PC-9 (cell line): Measurements from ENCODE around the gene HNRNPAB. TPM values are rescaled to one million over a fixed set of nuclear protein-coding genes. Genes with fewer than 3 reads are reported as not detected.
A peak's percentile ranks its signal among the peaks of the same experiment; 100 is the strongest.

ENCODE experiments used
- BruUV-seq: library from RNA; stranded (reverse); fragments of 400-500 nt; replicated peaks from 2 replicates; lab custom pipeline; 2021; lab: Mats Ljungman, UMichigan
- CTCF ChIA-PET: fragments of 300-600 bp; sonication (Branson Sonifier 250); formaldehyde crosslinking; loops from one replicate; lab custom pipeline; 2022; ENCODE audit warnings: antibody characterized with exemption; lab: Charles Lee
- POLR2A ChIA-PET: fragments of 300-600 bp; sonication (Branson Sonifier 250); formaldehyde crosslinking; loops from one replicate; lab custom pipeline; 2022; ENCODE audit warnings: antibody characterized with exemption; ENCODE audit not compliant: unreplicated experiment; lab: Charles Lee
- DNase-seq, 2 experiments: peaks; one replicate each; pipeline versions ENCODE4 v3.0.0 to v3.0.0-alpha.2; 2015 to 2022; ENCODE audit warnings: mixed read lengths in 1 of 2
- H2AFZ ChIP-seq: fragments of 200-600 bp; sonication (generic); 2 replicates; pipeline ENCODE4 v1.8.1; 2017; ENCODE audit warnings: antibody characterized with exemption
- H3F3A ChIP-seq: fragments of 200-600 bp; sonication (generic); 2 replicates; pipeline ENCODE4 v1.8.1; 2017; ENCODE audit warnings: antibody characterized with exemption, mild to moderate bottlenecking, low read depth; ENCODE audit not compliant: insufficient read depth
- H3K27ac ChIP-seq: fragments of 200-600 bp; sonication (generic); 2 replicates; pipeline ENCODE4 v1.6.1; 2016; ENCODE audit warnings: mixed run types
- H3K27me3 ChIP-seq: fragments of 200-600 bp; sonication (generic); 2 replicates; pipeline ENCODE4 v1.6.1; 2016; ENCODE audit warnings: low read depth, mixed run types; ENCODE audit not compliant: insufficient read depth
- H3K36me3 ChIP-seq: fragments of 200-600 bp; sonication (generic); 2 replicates; pipeline ENCODE4 v1.6.1; 2016; ENCODE audit warnings: low read depth, mixed run types
- H3K4me1 ChIP-seq: fragments of 200-600 bp; sonication (generic); replicated peaks from 2 replicates; pipeline ENCODE4 v1.6.1; 2016; ENCODE audit warnings: mixed run types; ENCODE audit not compliant: insufficient read depth
- H3K4me2 ChIP-seq: fragments of 200-600 bp; sonication (generic); 2 replicates; pipeline ENCODE4 v1.6.1; 2017; ENCODE audit warnings: mixed run types
- H3K4me3 ChIP-seq: fragments of 200-600 bp; sonication (generic); 2 replicates; pipeline ENCODE4 v1.6.1; 2016; ENCODE audit warnings: mixed run types
- H3K79me2 ChIP-seq: fragments of 200-600 bp; sonication (generic); 2 replicates; pipeline ENCODE4 v1.6.1; 2017; ENCODE audit warnings: low read depth, mixed run types
- H3K9me2 ChIP-seq: fragments of 200-600 bp; sonication (generic); 2 replicates; pipeline ENCODE4 v1.8.1; 2017; ENCODE audit warnings: mild to moderate bottlenecking; ENCODE audit not compliant: insufficient read depth
- H3K9me3 ChIP-seq: fragments of 200-600 bp; sonication (generic); 2 replicates; pipeline ENCODE4 v1.8.1; 2016; ENCODE audit warnings: low read depth; ENCODE audit not compliant: insufficient read depth
- H4K20me1 ChIP-seq: fragments of 200-600 bp; sonication (generic); 2 replicates; pipeline ENCODE4 v1.8.1; 2017; ENCODE audit not compliant: insufficient read depth
- EZH2 ChIP-seq: fragments of 200-600 bp; sonication (generic); IDR thresholded peaks from 2 replicates; pipeline ENCODE4 v1.8.0; 2017; ENCODE audit warnings: antibody characterized with exemption, low read depth
- intact Hi-C: fragments of 100-400 bp; cut with micrococcal nuclease; formaldehyde crosslinking; loops from one replicate; pipeline ENCODE4 v1.10.0; 2022; ENCODE audit not compliant: unreplicated experiment
- total RNA-seq: library from RNA; stranded (reverse); gene quantifications from 2 replicates; pipeline ENCODE4 v1.2.3, GENCODE V29; 2021
- TF ChIP-seq, protein P1 (sequence below): fragments of 200-600 bp; sonication (generic); conservative IDR thresholded peaks from 2 replicates; pipeline ENCODE4 v1.6.1; 2017; ENCODE audit warnings: mixed run types, antibody characterized with exemption, mild to moderate bottlenecking, moderate library complexity

Gene HNRNPAB
- total RNA-seq, 1 experiment from 2014 or later, result 193 TPM

- no peak for DNase-seq
- Histone ChIP-seq H3K79me2 (peaks cover 35% of the 10 kb centered on the region), H3K4me3 (no peak overlapping the region), H3F3A (peaks cover 21% of the 10 kb centered on the region), H3K9me3 (no peaks in the 10 kb centered on the region), H3K4me1 (peaks cover 15% of the 10 kb centered on the region), H3K27ac (no peak overlapping the region), H3K27me3 (no peaks in the 10 kb centered on the region), H3K9me2 (no peaks in the 10 kb centered on the region), H4K20me1 (peaks cover 22% of the 10 kb centered on the region), H2AFZ (no peak overlapping the region), H3K36me3 (peaks cover 17% of the 10 kb centered on the region; the same call in 1 of the 2 replicates), H3K4me2 (peak overlapping the region; percentile 97; the same call in 1 of the 2 replicates)
- no TSS peak for BruUV-seq
- TF ChIP-seq, protein P1, sequence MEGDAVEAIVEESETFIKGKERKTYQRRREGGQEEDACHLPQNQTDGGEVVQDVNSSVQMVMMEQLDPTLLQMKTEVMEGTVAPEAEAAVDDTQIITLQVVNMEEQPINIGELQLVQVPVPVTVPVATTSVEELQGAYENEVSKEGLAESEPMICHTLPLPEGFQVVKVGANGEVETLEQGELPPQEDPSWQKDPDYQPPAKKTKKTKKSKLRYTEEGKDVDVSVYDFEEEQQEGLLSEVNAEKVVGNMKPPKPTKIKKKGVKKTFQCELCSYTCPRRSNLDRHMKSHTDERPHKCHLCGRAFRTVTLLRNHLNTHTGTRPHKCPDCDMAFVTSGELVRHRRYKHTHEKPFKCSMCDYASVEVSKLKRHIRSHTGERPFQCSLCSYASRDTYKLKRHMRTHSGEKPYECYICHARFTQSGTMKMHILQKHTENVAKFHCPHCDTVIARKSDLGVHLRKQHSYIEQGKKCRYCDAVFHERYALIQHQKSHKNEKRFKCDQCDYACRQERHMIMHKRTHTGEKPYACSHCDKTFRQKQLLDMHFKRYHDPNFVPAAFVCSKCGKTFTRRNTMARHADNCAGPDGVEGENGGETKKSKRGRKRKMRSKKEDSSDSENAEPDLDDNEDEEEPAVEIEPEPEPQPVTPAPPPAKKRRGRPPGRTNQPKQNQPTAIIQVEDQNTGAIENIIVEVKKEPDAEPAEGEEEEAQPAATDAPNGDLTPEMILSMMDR, result no peak
- no peak for TF ChIP-seq EZH2
- CTCF ChIA-PET, result no interaction called here
- intact Hi-C loops, result loop anchor here (10.0 kb wide), 2 partner anchors 395 to 1265 kb away; partner anchors contain the start of gene CLK4
- POLR2A ChIA-PET, result no interaction called here
Measured at GRCh38 chr5:178229861-178230260, 25.5 kb downstream of the HNRNPAB start.

- no peaks in the 10 kb centered on the region for H3K9me2 ChIP-seq
- H3K79me2 ChIP-seq, result peaks cover 35% of the 10 kb centered on the region
- peaks cover 15% of the 10 kb centered on the region for H3K4me1 ChIP-seq
- H3K4me3 ChIP-seq, result peak overlapping the region; percentile 100
- POLR2A ChIA-PET, result interaction anchor here (0.7 kb wide), 1 partner anchor 11 kb away, joined by 6 read pairs; no protein-coding TSS in a partner anchor
- intact Hi-C loops, result loop anchor here (10.0 kb wide), 2 partner anchors 394 to 1264 kb away; partner anchors contain the start of gene CLK4
- no peaks in the 10 kb centered on the region for H3K9me3 ChIP-seq
- no peak for DNase-seq
- peaks cover 17% of the 10 kb centered on the region; the same call in 1 of the 2 replicates for H3K36me3 ChIP-seq
- H3F3A ChIP-seq, result peaks cover 21% of the 10 kb centered on the region
- H3K27me3 ChIP-seq, result no peaks in the 10 kb centered on the region
- peaks cover 22% of the 10 kb centered on the region for H4K20me1 ChIP-seq
- H2AFZ ChIP-seq, result peak overlapping the region; percentile 95; the same call in 1 of the 2 replicates
- no peak for TF ChIP-seq EZH2
- TF ChIP-seq, protein P1, result no peak
- CTCF ChIA-PET, result interaction anchor here (0.6 to 0.7 kb wide), 2 partner anchors 735 to 828 kb away, joined by 3 to 10 read pairs; no protein-coding TSS in a partner anchor
- peak overlapping the region; percentile 42 for H3K27ac ChIP-seq
- peak overlapping the region; percentile 97 for H3K4me2 ChIP-seq
- TSS peak; percentile 32 for BruUV-seq
Measured at GRCh38 chr5:178230879-178231538, 26.7 kb downstream of the HNRNPAB start.

DNA sequence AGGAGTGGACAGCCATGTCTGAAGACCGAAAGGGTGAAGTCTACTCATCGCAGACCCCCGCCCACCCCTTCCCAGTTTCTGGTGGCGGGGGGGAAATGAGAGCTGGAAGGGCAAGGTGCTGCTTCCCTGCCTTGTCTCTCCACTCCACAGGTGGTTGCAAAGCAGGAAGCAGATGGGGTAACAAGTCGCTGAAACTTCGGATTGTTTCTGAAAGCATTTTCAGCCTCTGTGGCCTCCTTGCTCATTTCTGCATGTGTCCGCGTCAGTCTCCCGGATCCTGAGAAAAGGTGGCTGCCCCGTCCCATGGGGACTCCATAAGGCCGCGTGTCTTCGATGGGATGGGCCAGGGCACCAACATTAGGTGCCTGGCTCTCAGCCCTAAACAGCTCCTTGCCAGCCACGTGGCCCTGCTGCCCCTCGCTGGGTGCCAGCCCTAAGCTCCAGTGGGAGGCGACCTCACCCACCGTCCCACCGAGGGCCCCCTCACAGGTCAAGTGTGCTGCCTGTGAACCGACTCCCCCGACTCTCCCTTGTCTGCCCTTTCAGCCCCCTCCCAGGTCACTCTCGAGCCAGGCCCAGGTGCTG lies 27.3 kb downstream of the HNRNPAB start:
- Histone ChIP-seq H3K4me2 (peak overlapping the region; percentile 97), H3K9me2 (no peaks in the 10 kb centered on the region), H3K27me3 (no peaks in the 10 kb centered on the region), H3K27ac (peak overlapping the region; percentile 42), H4K20me1 (peaks cover 22% of the 10 kb centered on the region), H3K9me3 (no peaks in the 10 kb centered on the region), H3K4me3 (peak overlapping the region; percentile 100), H3K36me3 (peaks cover 17% of the 10 kb centered on the region; the same call in 1 of the 2 replicates), H3K79me2 (peaks cover 35% of the 10 kb centered on the region), H2AFZ (peak overlapping the region; percentile 95), H3K4me1 (peaks cover 15% of the 10 kb centered on the region), H3F3A (peaks cover 21% of the 10 kb centered on the region)
- DNase-seq, result no peak
- BruUV-seq, result no TSS peak
- ChIA-PET CTCF (interaction anchor here (0.6 kb wide), 1 partner anchor 828 kb away, joined by 10 read pairs; no protein-coding TSS in a partner anchor), POLR2A (interaction anchor here (0.7 kb wide), 1 partner anchor 10 kb away, joined by 6 read pairs; no protein-coding TSS in a partner anchor)
- intact Hi-C loops, result loop anchor here (2.0 to 10.0 kb wide), 3 partner anchors 27 to 1263 kb away; partner anchors contain the start of genes CLK4 and HNRNPAB
- TF ChIP-seq, protein P1, result no peak
- TF ChIP-seq EZH2, result no peak
